HG03045 (cell line): ENCODE data around the gene GET4.
"Not testable (repeated sequence)": the region's sequence is repeated elsewhere in the genome, so short reads cannot be mapped to it uniquely, and the experiment has no call there.

Experiments used
- ATAC-seq: cut with Tn5 transposase; IDR thresholded peaks from one replicate; pipeline ENCODE4 v1.9.1; 2021; ENCODE audit warnings: mild to moderate bottlenecking, moderate library complexity; ENCODE audit not compliant: unreplicated experiment

GET4 gene

GRCh38 chr7:845091-845490 lies 31.3 kb upstream of the GET4 start:
- ATAC-seq, result no peak

- ATAC-seq, result no peak
These were observed 30.6 kb upstream of the GET4 start for GRCh38 chr7:845731-846130.

- not testable (repeated sequence) for ATAC-seq
These were observed 29.2 kb upstream of the GET4 start for GRCh38 chr7:846958-847650.

- not testable (repeated sequence) for ATAC-seq
These were observed 28.6 kb upstream of the GET4 start for GRCh38 chr7:847728-848127.

GRCh38 chr7:849145-849544 lies 27.2 kb upstream of the GET4 start:
- no peak for ATAC-seq

- ATAC-seq, result no peak
These were observed 26.6 kb upstream of the GET4 start for GRCh38 chr7:849781-850180.

- no peak for ATAC-seq
These were observed 25.1 kb upstream of the GET4 start for GRCh38 chr7:851204-851603.

GRCh38 chr7:853366-854117 lies 22.8 kb upstream of the GET4 start:
- ATAC-seq, result no peak

- no peak for ATAC-seq
These were observed 22.1 kb upstream of the GET4 start for GRCh38 chr7:854118-854775.

GRCh38 chr7:855686-856369 lies 20.5 kb upstream of the GET4 start:
- ATAC-seq, result no peak

GRCh38 chr7:856444-857095 lies 19.8 kb upstream of the GET4 start:
- ATAC-seq, result no peak

GRCh38 chr7:857661-858060 lies 18.7 kb upstream of the GET4 start:
- no peak for ATAC-seq

- ATAC-seq, result no peak
These were observed 16.9 kb upstream of the GET4 start for GRCh38 chr7:859359-860030.

GRCh38 chr7:860149-860548 lies 16.2 kb upstream of the GET4 start:
- no peak for ATAC-seq

GRCh38 chr7:861222-861621 lies 15.1 kb upstream of the GET4 start:
- ATAC-seq, result no peak

- no peak for ATAC-seq
These were observed 14.2 kb upstream of the GET4 start for GRCh38 chr7:862157-862556.

GRCh38 chr7:863106-863505 lies 13.2 kb upstream of the GET4 start:
- no peak for ATAC-seq

GRCh38 chr7:865921-866320 lies 10.4 kb upstream of the GET4 start:
- no peak for ATAC-seq

GRCh38 chr7:867001-867405 lies 9.4 kb upstream of the GET4 start:
- ATAC-seq, result no peak

- ATAC-seq, result no peak
These were observed 8.8 kb upstream of the GET4 start for GRCh38 chr7:867406-868188.
